Mucosa of descending colon (tissue), 3 donors: Measurements from ENCODE around the gene AUH. TPM values are rescaled to one million over a fixed set of nuclear protein-coding genes. Genes with fewer than 3 reads are reported as not detected.
A peak's percentile ranks its signal among the peaks of the same experiment; 100 is the strongest.
"Not testable (repeated sequence)": the region's sequence is repeated elsewhere in the genome, so short reads cannot be mapped to it uniquely, and the experiment has no call there.

Experiments
- ATAC-seq: fragments of 200-7000 bp; cut with Tn5 transposase; one replicate; pipeline ENCODE4 v1.9.1; 2020; ENCODE audit warnings: mild to moderate bottlenecking, moderate library complexity
- DNase-seq, 3 donors: peaks; one replicate each; pipeline ENCODE4 v3.0.0-alpha.2; 2020
- H3K36me3 ChIP-seq: fragments of 200-600 bp; one replicate; pipeline ENCODE4 v1.8.0; 2021; ENCODE audit warnings: low read depth, mild to moderate bottlenecking
- H3K4me1 ChIP-seq: fragments of 200-600 bp; one replicate; pipeline ENCODE4 v1.8.0; 2021; ENCODE audit warnings: low read depth, mild to moderate bottlenecking
- H3K4me3 ChIP-seq: fragments of 200-600 bp; one replicate; pipeline ENCODE4 v1.8.0; 2021; ENCODE audit warnings: mild to moderate bottlenecking
- H3K9me3 ChIP-seq: fragments of 200-600 bp; one replicate; pipeline ENCODE4 v1.8.0; 2021; ENCODE audit warnings: mild to moderate bottlenecking
- intact Hi-C, 2 donors: fragments of 100-400 bp; cut with DNase I in 1 of 2; cut with micrococcal nuclease in 1 of 2; formaldehyde crosslinking; loops; one replicate each; pipeline versions ENCODE4 v1.11.0 to v1.11.1; 2022; cut with DNase I, micrococcal nuclease
- total RNA-seq, 3 donors: library from RNA; stranded (reverse); fragmentation: NEBNext Ultra II Directional in 2 of 3; extraction: Animal tissue kit (Norgen Biotek cat#: 25700) in 2 of 3; gene quantifications; one replicate each; pipeline versions ENCODE4 v1.2.1 to v1.2.4, GENCODE V29; 2021 to 2023
- TF ChIP-seq, protein P1 (sequence below): fragments of 200-600 bp; IDR thresholded peaks from one replicate; pipeline ENCODE4 v1.8.0; 2022; ENCODE audit warnings: antibody characterized with exemption, mild to moderate bottlenecking
- donor health status: DM: no; HTN: no; CAD: no; lungs with moderate emphysema.
- donor health status: DM: no; HTN: no; CAD: no.
- donor health status: DM: no; HTN: yes; CAD: no.

The AUH gene
- total RNA-seq, 3 donors from 2014 or later = 18.2 to 37.2 (median 26.6) TPM

DNA sequence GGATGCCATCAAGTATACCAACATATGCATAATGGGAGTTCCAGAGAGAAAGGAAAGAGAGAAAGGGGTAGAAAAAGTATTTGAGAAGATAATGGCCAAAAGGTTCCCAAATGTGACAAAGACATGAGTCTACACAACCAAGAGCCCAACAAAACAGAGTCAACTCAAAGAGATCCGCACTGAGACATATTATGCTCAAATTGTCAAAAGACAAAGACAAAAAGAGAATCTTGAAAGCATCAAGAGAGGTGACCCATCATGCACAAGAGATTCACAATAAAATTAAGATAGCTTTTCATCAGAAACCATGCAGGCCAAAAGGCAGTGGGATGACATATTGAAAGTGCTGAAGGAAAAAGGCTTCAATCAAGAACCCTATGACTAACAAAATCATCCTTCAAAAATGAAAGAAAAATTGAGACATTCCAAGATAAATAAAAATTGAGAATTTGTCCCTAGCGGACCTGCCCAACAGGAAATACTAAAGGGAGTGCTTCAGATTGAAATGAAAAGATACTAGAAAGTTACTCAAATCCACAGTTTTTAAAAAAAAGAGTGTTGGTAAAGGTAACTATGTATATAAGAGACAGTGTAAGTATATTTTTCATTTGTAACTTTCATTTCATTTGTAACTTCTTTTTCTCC is 160.9 kb downstream of the AUH start:
- intact Hi-C loops = no loop called here
- no peak overlapping the region for H3K4me3 ChIP-seq
- peaks cover 18% of the 10 kb centered on the region for H3K4me1 ChIP-seq
- TF ChIP-seq, protein P1, sequence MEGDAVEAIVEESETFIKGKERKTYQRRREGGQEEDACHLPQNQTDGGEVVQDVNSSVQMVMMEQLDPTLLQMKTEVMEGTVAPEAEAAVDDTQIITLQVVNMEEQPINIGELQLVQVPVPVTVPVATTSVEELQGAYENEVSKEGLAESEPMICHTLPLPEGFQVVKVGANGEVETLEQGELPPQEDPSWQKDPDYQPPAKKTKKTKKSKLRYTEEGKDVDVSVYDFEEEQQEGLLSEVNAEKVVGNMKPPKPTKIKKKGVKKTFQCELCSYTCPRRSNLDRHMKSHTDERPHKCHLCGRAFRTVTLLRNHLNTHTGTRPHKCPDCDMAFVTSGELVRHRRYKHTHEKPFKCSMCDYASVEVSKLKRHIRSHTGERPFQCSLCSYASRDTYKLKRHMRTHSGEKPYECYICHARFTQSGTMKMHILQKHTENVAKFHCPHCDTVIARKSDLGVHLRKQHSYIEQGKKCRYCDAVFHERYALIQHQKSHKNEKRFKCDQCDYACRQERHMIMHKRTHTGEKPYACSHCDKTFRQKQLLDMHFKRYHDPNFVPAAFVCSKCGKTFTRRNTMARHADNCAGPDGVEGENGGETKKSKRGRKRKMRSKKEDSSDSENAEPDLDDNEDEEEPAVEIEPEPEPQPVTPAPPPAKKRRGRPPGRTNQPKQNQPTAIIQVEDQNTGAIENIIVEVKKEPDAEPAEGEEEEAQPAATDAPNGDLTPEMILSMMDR = no peak
- DNase-seq = no peak
- H3K36me3 ChIP-seq = no peaks in the 10 kb centered on the region
- H3K9me3 ChIP-seq = peaks cover 2% of the 10 kb centered on the region
- no peak for ATAC-seq

DNA sequence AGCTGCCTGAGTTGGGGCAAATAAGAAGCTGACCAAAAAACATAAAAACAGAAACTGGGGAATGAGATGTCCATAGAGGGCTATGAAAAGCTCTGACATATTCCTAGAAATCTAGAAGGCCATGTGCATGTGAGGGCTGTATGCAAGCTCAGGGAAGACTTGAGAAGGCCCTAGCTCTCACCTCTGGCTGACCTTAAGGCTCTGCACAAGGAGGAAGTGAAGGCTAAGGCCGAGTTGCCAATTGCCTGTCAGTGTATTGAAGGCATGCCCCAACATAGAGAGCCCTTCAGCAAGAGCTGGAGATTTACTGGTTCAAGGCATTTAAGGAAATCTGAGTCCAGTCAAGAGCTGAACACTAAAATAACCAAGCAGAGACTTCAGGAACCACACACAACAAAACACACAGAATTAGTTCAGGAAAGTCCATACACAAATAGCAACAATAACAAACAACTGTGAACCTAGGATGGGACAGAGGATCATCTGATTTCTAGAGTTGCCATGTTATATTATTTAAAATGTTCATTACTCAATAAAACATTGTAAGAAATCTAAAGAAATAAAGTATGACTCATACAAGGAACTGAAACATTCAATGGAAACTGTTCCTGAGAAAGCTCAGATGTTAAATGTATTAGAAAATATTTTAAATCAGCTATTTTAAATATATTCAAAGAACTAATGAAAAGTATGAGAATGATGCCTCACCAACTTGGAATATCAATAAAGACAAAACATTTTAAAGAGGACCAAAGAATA is 161.8 kb downstream of the AUH start:
- ATAC-seq = peak; percentile 26
- Histone ChIP-seq H3K4me3 (no peak overlapping the region), H3K36me3 (no peaks in the 10 kb centered on the region), H3K4me1 (peaks cover 27% of the 10 kb centered on the region), H3K9me3 (peaks cover 2% of the 10 kb centered on the region)
- no peak for DNase-seq
- TF ChIP-seq, protein P1 = no peak
- intact Hi-C loops = loop anchor here in 1 of 2 donors (10.0 kb wide), 1 partner anchor 225 kb away; the partner anchor contains the start of gene NFIL3

DNA sequence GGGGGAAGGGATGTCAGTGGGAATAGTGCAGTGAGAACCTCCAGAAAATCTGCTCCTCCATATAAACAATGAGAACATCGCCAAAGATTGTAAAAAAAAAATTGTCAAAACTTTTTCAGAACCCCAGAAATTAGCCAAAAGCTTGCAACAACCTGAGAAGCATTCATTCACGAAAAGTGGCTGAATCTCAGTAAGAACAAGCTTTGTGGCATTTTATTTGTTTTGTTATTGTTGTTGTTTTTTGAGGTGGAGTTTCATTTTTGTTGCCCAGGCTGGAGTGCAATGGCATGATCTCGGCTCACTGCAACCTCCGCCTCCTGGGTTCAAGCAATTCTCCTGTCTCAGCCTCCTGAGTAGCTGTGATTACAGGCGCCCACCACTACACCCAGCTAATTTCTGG is 162.8 kb downstream of the AUH start:
- H3K36me3 ChIP-seq, H3K4me3 ChIP-seq, ATAC-seq, H3K9me3 ChIP-seq, DNase-seq: not testable (repeated sequence)
- peaks cover 37% of the 10 kb centered on the region for H3K4me1 ChIP-seq
- intact Hi-C loops = loop anchor here in 1 of 2 donors (10.0 kb wide), 1 partner anchor 226 kb away; the partner anchor contains the start of gene NFIL3

DNA sequence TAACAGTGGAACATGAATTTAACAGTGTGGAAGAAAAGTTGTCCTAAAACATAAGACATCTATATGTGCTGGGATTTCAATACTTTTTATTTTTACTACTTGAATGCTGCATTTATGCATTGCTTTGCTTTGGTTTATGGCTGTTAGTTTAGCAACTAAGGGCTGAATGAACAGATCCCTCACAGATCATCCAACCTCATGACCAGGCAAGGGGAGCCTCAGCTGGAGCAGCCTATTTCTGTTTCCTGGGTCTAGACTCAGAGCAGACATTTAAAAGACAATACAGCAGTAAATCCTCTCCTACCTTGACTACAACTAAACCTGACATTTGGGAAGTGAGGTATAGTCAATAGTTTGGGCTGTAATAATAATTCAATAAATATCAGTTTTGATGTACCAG is 163.3 kb downstream of the AUH start:
- no peak for ATAC-seq
- H3K36me3 ChIP-seq = no peaks in the 10 kb centered on the region
- TF ChIP-seq, protein P1 = no peak
- H3K4me1 ChIP-seq = peaks cover 38% of the 10 kb centered on the region
- intact Hi-C loops = loop anchor here in 1 of 2 donors (10.0 kb wide), 1 partner anchor 226 kb away; the partner anchor contains the start of gene NFIL3
- H3K4me3 ChIP-seq = no peak overlapping the region
- no peak for DNase-seq
- peaks cover 2% of the 10 kb centered on the region for H3K9me3 ChIP-seq

DNA sequence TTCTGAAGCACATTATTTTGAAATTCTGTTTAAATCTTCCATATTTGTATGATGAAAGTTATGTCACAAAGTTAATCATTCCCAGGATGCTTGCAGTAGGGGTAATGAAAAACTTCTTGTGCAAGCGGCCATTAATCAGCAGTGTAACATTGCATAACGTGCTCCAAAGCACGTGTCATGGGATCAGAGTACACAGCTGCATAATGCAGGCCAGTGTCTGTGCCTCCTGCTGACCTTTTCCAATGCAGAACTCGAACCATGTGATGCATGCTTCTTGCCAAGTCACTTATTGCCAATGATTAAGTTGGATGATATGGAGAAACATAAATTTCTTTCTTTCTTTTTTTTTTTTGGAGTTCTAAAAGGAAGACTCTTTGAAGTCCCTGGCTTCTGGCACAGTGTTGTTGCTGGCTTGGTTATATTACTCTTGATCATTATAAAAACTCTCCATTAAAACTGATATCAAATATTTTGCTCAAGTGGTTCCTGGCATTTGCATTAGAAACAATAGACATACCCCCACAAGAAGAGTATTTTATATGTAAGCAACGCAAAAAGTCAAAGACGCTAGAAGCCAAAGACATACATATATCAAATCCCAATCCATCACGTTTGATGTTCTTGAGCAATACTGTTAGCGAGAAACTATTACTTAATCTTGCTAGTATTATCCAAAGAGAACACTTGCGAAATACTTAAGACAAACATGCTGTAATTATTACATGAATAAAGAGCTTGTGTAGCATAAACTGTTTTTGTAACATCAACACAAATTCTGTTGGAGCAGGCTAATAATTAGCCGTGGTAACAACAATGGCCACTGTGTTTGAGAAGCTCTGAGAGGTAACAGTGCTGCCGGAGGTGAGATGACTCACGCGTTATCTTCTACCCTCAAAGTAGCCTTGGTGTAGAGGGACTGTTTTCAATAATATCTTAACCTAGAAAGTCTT is 164.2 kb downstream of the AUH start:
- intact Hi-C loops = loop anchor here in 1 of 2 donors (10.0 kb wide), 1 partner anchor 227 kb away; the partner anchor contains the start of gene NFIL3
- Histone ChIP-seq H3K36me3 (no peaks in the 10 kb centered on the region), H3K4me3 (no peak overlapping the region), H3K4me1 (peaks cover 45% of the 10 kb centered on the region), H3K9me3 (no peaks in the 10 kb centered on the region)
- peak; percentile 74 for ATAC-seq
- peak in 2 of 3 donors; percentile 63 to 89 for DNase-seq
- TF ChIP-seq, protein P1 = no peak
